PC-3 (cell line): ENCODE data around the gene VPS37C. TPM values are rescaled to one million over a fixed set of nuclear protein-coding genes. Genes with fewer than 3 reads are reported as not detected.
"Not testable (repeated sequence)": the region's sequence is repeated elsewhere in the genome, so short reads cannot be mapped to it uniquely, and the experiment has no call there.

Source experiments
- ATAC-seq: fragments of 200-7000 bp; cut with Tn5 transposase; 2 replicates; pipeline ENCODE4 v1.9.1; 2020; ENCODE audit warnings: mild to moderate bottlenecking, moderate library complexity
- Bru-seq: library from RNA; stranded (reverse); fragments of 400-500 nt; gene quantifications from one replicate; lab custom pipeline; 2021; lab: Mats Ljungman, UMichigan
- BruChase-seq, 2 experiments: library from RNA; stranded (reverse); fragments of 400-500 nt; gene quantifications; one replicate each; lab custom pipeline; 2021; lab: Mats Ljungman, UMichigan
- BruUV-seq: library from RNA; stranded (reverse); fragments of 400-500 nt; replicated peaks from 2 replicates; lab custom pipeline; 2021; lab: Mats Ljungman, UMichigan
- CTCF ChIA-PET: fragments of 300-600 bp; sonication (Branson Sonifier 250); formaldehyde crosslinking; loops from one replicate; lab custom pipeline; 2022; ENCODE audit warnings: antibody characterized with exemption; lab: Charles Lee
- POLR2A ChIA-PET: fragments of 300-600 bp; sonication (Branson Sonifier 250); formaldehyde crosslinking; loops from one replicate; lab custom pipeline; 2022; ENCODE audit warnings: antibody characterized with exemption; ENCODE audit not compliant: unreplicated experiment; lab: Charles Lee
- DNase-seq: peaks from one replicate; pipeline ENCODE4 v3.0.0-alpha.2; 2015
- H2AFZ ChIP-seq: fragments of 300-600 bp; sonication (generic); 2 replicates; pipeline ENCODE4 v1.6.0; 2016; ENCODE audit warnings: antibody characterized with exemption, low read length
- H3F3A ChIP-seq: fragments of 300-600 bp; sonication (generic); one replicate; pipeline ENCODE4 v1.6.0; 2017; ENCODE audit warnings: antibody characterized with exemption, low read length, control low read depth, mild to moderate bottlenecking; ENCODE audit not compliant: unreplicated experiment
- H3K27ac ChIP-seq: fragments of 300-600 bp; sonication (generic); 2 replicates; pipeline ENCODE4 v1.5.1; 2016; ENCODE audit warnings: mild to moderate bottlenecking, low read length
- H3K27me3 ChIP-seq: fragments of 300-600 bp; sonication (generic); 2 replicates; pipeline ENCODE4 v1.6.1; 2016; ENCODE audit warnings: low read length, mixed read lengths
- H3K36me3 ChIP-seq: fragments of 300-600 bp; sonication (generic); 2 replicates; pipeline ENCODE4 v1.6.1; 2016; ENCODE audit warnings: low read depth, mixed run types, low read length, mixed read lengths
- H3K4me1 ChIP-seq: fragments of 300-600 bp; sonication (generic); 2 replicates; pipeline ENCODE4 v1.5.1; 2016; ENCODE audit warnings: low read length; ENCODE audit not compliant: insufficient read depth
- H3K4me2 ChIP-seq: fragments of 300-600 bp; sonication (generic); 2 replicates; pipeline ENCODE4 v1.6.0; 2016; ENCODE audit warnings: low read length
- H3K4me3 ChIP-seq: fragments of 300-600 bp; sonication (generic); 2 replicates; pipeline ENCODE4 v1.5.1; 2016; ENCODE audit warnings: mild to moderate bottlenecking, low read length, mixed read lengths
- H3K79me2 ChIP-seq: fragments of 300-600 bp; sonication (generic); 2 replicates; pipeline ENCODE4 v1.6.1; 2017; ENCODE audit warnings: low read length, mixed read lengths
- H3K9ac ChIP-seq: fragments of 300-600 bp; sonication (generic); 2 replicates; pipeline ENCODE4 v1.6.0; 2016; ENCODE audit warnings: mild to moderate bottlenecking, low read length
- H3K9me2 ChIP-seq: fragments of 300-600 bp; sonication (generic); replicated peaks from 2 replicates; pipeline ENCODE4 v1.6.1; 2016; ENCODE audit warnings: mixed run types, low read length, mixed read lengths
- H3K9me3 ChIP-seq: fragments of 300-600 bp; sonication (generic); 2 replicates; pipeline ENCODE4 v1.6.1; 2016; ENCODE audit warnings: low read length, mixed read lengths
- H4K20me1 ChIP-seq: fragments of 300-600 bp; sonication (generic); 2 replicates; pipeline ENCODE4 v1.6.1; 2016; ENCODE audit warnings: low read length, mixed read lengths
- EZH2 ChIP-seq: fragments of 300-600 bp; sonication (generic); IDR thresholded peaks from one replicate; pipeline ENCODE4 v1.6.1; 2017; ENCODE audit warnings: antibody characterized with exemption, mild to moderate bottlenecking, low read length; ENCODE audit not compliant: unreplicated experiment
- EZH2phosphoT487 ChIP-seq: fragments of 300-600 bp; sonication (generic); IDR thresholded peaks from 2 replicates; pipeline ENCODE4 v1.6.1; 2018; ENCODE audit warnings: mild to moderate bottlenecking, antibody characterized with exemption, low read length, borderline replicate concordance
- intact Hi-C: fragments of 100-400 bp; cut with micrococcal nuclease; formaldehyde crosslinking; loops from 2 replicates; pipeline ENCODE4 v1.9.0; 2023
- long read RNA-seq: library from polyadenylated mRNA; unstranded; transcript quantifications from one replicate; pipeline ENCODE4 v2.0.0, GENCODE V29; 2021; ENCODE audit not compliant: unreplicated experiment
- total RNA-seq: library from RNA; depleted of rRNA; stranded (reverse); fragments of >200 nt; gene quantifications from 2 replicates; pipeline ENCODE4 v1.2.3, GENCODE V29; 2014; rRNA removed
- TF ChIP-seq, protein P1 (sequence below): fragments of 300-600 bp; sonication (generic); conservative IDR thresholded peaks from 2 replicates; pipeline ENCODE4 v1.5.1; 2017; ENCODE audit warnings: antibody characterized with exemption, low read depth, mild to moderate bottlenecking, low read length

VPS37C gene
- total RNA-seq (28.9 and 34.9 TPM in 2 replicates), Bru-seq, nascent RNA (percentile 81 among the genes with signal in this experiment), BruChase-seq, experiment 1, labeled RNA remaining after a 6-hour chase (percentile 80 among the genes with signal in this experiment), BruChase-seq, experiment 2, labeled RNA remaining after a 2-hour chase (percentile 83 among the genes with signal in this experiment)
- long read RNA-seq, transcript VPS37C-201 (5 exons, 2,865 nt): major isoform, 19 of 64 reads
- long read RNA-seq, partial matches to known transcripts: 1 of 64 reads
- long read RNA-seq, other reads (novel, unspliced or antisense): 42 of 64 reads

DNA sequence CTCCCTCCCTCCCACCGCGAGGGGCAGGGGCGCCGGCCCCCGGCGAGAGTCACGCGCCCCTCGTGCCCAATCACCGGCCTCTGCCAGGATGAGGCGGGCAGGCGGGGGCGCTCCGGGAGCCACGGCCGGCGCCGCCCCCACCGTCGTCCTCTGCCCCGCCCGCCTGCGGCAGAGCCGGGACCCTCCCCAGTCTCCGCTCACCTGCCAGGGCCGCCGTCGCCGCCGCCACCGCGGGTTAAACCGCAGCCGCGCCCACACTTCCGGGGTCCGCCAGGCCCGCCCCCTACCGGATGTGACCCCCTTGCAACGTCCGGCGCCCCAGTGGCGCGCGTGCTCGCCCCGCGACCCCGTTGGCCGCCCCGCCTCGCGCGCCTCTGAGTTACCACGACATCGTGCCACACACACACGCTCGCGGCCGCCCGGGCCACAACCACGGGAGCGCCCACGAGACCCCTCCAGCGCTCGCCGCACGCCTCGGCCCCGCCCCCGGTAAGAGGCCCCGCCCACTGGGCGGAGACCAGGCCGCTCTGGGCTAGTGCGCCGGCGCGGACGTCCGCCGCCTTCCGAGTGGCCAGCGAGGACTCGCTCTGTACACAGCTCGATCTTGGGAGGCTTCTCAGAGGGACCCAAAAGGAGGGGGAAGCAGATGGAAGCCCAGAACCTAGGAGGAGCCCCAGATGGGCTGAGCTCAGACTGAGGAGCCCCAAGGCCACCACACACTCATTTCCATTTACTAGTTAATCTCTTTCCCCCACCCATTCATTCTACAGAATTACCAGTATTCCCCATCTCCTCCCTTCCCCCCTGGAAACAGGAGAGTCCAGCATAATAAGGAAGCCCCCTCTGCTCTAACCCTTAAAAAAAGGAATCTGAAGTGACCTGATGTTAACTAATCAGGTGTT, at the start of gene VPS37C:
Gene VPS37C (minus strand): TSS at position 237 of the 902 bp plus-strand sequence. CDS start 22,597 bp downstream, outside the sequence.
- peak; percentile 81 for ATAC-seq
- H3K79me2 ChIP-seq: peaks cover 41% of the 10 kb centered on the region
- BruUV-seq: no TSS peak
- intact Hi-C loops: loop anchor here (2.0 kb wide), 2 partner anchors 31 to 247 kb away; partner anchors contain the start of gene TMEM109
- 0 out of 2 replicates have a peak, but pooled peaks cover 5% of the 10 kb centered on the region for H4K20me1 ChIP-seq
- H3K9me3 ChIP-seq: no peaks in the 10 kb centered on the region
- peak within 1 kb of the TSS; percentile 83 for H3K4me2 ChIP-seq
- no peaks in the 10 kb centered on the region for H3K27me3 ChIP-seq
- TF ChIP-seq EZH2: no peak
- peak; percentile 91 for TF ChIP-seq EZH2phosphoT487
- TF ChIP-seq, protein P1, sequence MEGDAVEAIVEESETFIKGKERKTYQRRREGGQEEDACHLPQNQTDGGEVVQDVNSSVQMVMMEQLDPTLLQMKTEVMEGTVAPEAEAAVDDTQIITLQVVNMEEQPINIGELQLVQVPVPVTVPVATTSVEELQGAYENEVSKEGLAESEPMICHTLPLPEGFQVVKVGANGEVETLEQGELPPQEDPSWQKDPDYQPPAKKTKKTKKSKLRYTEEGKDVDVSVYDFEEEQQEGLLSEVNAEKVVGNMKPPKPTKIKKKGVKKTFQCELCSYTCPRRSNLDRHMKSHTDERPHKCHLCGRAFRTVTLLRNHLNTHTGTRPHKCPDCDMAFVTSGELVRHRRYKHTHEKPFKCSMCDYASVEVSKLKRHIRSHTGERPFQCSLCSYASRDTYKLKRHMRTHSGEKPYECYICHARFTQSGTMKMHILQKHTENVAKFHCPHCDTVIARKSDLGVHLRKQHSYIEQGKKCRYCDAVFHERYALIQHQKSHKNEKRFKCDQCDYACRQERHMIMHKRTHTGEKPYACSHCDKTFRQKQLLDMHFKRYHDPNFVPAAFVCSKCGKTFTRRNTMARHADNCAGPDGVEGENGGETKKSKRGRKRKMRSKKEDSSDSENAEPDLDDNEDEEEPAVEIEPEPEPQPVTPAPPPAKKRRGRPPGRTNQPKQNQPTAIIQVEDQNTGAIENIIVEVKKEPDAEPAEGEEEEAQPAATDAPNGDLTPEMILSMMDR: no peak
- peak within 1 kb of the TSS; percentile 82 for H3K27ac ChIP-seq
- CTCF ChIA-PET: interaction anchor here (0.6 kb wide), 1 partner anchor 262 kb away, joined by 4 read pairs; no protein-coding TSS in a partner anchor
- H3K9me2 ChIP-seq: no peaks in the 10 kb centered on the region
- peaks cover 12% of the 10 kb centered on the region for H3K36me3 ChIP-seq
- DNase-seq: peak; percentile 94
- H3K4me3 ChIP-seq: peak within 1 kb of the TSS; percentile 78
- POLR2A ChIA-PET: interaction anchor here (0.6 kb wide), 1 partner anchor 1624 kb away, joined by 3 read pairs; no protein-coding TSS in a partner anchor
- H3F3A ChIP-seq: peaks cover 11% of the 10 kb centered on the region
- peak within 1 kb of the TSS; percentile 88 for H3K9ac ChIP-seq
- peak within 1 kb of the TSS; percentile 82 for H2AFZ ChIP-seq
- peaks cover 41% of the 10 kb centered on the region for H3K4me1 ChIP-seq

DNA sequence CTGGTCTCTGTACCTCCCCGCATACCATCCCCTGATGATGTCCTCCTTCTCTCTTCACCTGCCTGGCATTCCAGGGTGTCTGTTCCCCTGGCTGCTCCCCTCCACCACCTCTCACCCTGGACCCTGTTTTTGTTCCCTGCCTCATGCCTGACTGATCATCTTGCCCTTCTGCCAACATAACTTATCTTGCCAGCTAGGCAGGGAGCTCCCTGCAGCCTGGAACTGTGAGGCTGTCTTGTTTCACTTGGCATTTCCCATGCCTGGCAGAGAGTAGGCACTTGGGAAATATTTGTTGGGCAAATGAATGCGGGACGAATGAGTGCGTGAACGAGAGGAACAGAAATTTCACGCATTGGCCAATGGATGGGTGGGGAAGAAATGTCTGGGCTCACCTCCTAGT, 49.4 kb upstream of the VPS37C start:
- H3K9ac ChIP-seq, POLR2A ChIA-PET, H2AFZ ChIP-seq, H3K36me3 ChIP-seq, H3K79me2 ChIP-seq, DNase-seq, H3K4me2 ChIP-seq, H3K4me3 ChIP-seq, intact Hi-C loops, H3K9me2 ChIP-seq, H3K27ac ChIP-seq, H4K20me1 ChIP-seq, H3K4me1 ChIP-seq, H3F3A ChIP-seq, CTCF ChIA-PET, H3K27me3 ChIP-seq, H3K9me3 ChIP-seq, BruUV-seq, ATAC-seq: not testable (repeated sequence)

DNA sequence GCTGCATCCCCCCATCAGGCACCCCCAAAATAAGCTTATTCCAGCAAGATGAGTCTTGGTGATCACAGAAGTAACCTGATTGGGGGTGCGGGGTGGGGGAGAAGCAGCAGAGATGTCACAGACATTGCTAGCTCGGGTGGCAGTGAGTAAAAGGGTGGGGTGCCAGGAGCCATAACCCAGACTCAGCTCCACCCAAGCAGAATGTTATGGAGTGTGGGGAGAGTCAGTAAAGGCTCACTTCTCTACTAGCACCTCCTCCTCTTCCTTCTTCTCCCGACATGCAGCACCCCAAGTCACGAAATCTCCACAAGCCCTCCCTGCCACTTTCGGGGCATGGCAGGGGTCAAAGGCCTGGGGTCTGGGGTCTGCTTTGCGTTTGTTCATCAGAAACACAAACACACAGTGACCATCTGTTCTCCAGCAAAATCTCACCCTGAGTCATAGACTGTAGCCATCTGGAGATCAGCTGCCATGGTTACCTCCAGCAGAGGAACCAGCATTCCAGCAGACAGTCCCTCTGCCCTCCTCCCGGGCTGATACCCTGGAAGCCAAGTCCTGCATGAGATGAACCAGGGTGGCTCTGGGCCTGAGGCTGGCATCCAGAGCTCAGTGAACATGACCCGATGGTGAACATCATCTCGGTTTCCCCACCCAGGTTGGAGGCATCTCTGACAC, 46.5 kb upstream of the VPS37C start:
- H3K79me2 ChIP-seq, H3K9ac ChIP-seq, CTCF ChIA-PET, H3K4me2 ChIP-seq, H3K4me1 ChIP-seq, ATAC-seq, H3F3A ChIP-seq, POLR2A ChIA-PET, H3K36me3 ChIP-seq, H3K4me3 ChIP-seq, H3K27me3 ChIP-seq, H3K27ac ChIP-seq, H4K20me1 ChIP-seq, H3K9me2 ChIP-seq, H2AFZ ChIP-seq, H3K9me3 ChIP-seq, BruUV-seq, intact Hi-C loops, DNase-seq: not testable (repeated sequence)

DNA sequence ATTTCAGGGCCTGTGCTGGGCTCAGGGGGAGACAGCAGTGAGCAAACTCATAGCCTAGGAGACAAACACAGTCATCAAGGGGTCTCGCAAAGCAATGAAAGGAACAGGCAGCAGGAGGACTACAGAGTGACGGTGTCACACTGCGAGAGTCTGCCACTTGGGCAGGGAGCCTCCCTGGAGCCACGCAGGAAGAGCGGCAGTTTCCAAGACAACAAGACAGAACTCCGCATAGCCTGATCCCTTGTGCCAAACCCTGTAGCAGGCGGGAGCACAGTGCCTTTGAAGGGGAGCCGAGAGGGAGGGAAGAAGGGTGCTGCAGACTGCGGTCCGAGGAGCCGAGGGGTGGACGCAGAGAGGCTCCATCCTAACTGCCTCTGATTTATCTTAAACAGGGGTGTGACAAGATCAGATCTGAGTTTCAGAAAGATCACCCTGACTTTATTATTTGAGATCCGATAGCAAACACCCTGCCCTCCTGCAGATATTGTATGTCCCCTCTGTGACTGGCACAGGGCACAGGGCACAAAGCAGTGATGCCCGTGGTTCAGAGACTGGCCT, 43.4 kb upstream of the VPS37C start:
- H3F3A ChIP-seq, CTCF ChIA-PET, H2AFZ ChIP-seq, intact Hi-C loops, H3K4me2 ChIP-seq, H3K27ac ChIP-seq, H3K9ac ChIP-seq, H3K4me1 ChIP-seq, BruUV-seq, H3K9me3 ChIP-seq, ATAC-seq, POLR2A ChIA-PET, H3K79me2 ChIP-seq, H3K36me3 ChIP-seq, H4K20me1 ChIP-seq, H3K4me3 ChIP-seq, DNase-seq, H3K9me2 ChIP-seq: not testable (repeated sequence)
- peaks cover 23% of the 10 kb centered on the region for H3K27me3 ChIP-seq

DNA sequence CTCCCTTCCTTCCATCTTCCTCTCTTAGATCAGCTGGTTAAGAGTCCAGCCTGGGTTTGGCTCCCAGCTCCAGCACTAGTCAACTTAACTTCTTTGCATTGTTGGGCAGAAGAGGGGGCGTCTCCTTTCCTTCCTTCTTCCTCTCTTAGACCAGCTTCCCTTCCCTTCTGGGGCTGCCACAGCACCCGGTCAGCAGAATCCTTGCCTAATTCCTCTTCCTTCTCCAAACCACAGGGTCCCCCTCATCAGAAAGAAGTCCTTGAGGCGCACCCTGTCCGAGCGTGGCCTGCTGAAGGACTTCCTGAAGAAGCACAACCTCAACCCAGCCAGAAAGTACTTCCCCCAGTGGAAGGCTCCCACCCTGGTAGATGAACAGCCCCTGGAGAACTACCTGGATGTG, 42.6 kb upstream of the VPS37C start:
- POLR2A ChIA-PET: not testable (repeated sequence)

More for the DNA sequence above, 42.6 kb upstream of the VPS37C start:
- peaks cover 27% of the 10 kb centered on the region for H3K27me3 ChIP-seq
- H3K4me1 ChIP-seq, H4K20me1 ChIP-seq, CTCF ChIA-PET, H3K4me3 ChIP-seq, H3K9ac ChIP-seq, ATAC-seq, H3K9me2 ChIP-seq, intact Hi-C loops, H3K9me3 ChIP-seq, BruUV-seq, H3F3A ChIP-seq, H3K79me2 ChIP-seq, DNase-seq, H3K4me2 ChIP-seq, H3K27ac ChIP-seq, H2AFZ ChIP-seq, H3K36me3 ChIP-seq: not testable (repeated sequence)
